Keratinocyte (primary cell): ENCODE measurements around the gene SLC1A2. TPM values are rescaled to one million over a fixed set of nuclear protein-coding genes. Genes with fewer than 3 reads are reported as not detected.

Experiments
- DNase-seq: peaks from one replicate; pipeline ENCODE4 v3.0.0-alpha.2; 2011; ENCODE audit warnings: low read depth, missing footprints, low spot score
- FAIRE-seq: peaks from 2 replicates; lab custom pipeline; 2011; peaks lifted over from hg19 to GRCh38; lab: Jason Lieb, UNC
- H2AFZ ChIP-seq: 2 replicates; pipeline ENCODE4 v1.6.0; 2012; ENCODE audit warnings: low read length, control low read depth, inconsistent platforms; ENCODE audit not compliant: control insufficient read depth
- H3K27ac ChIP-seq: 2 replicates; pipeline ENCODE4 v1.5.1; 2011; ENCODE audit warnings: low read length; ENCODE audit not compliant: control insufficient read depth, insufficient read depth
- H3K27me3 ChIP-seq: 3 replicates; pipeline ENCODE4 v1.6.0; 2011; ENCODE audit warnings: low read length; ENCODE audit not compliant: control insufficient read depth, insufficient read depth; ENCODE audit errors: extremely low read depth
- H3K36me3 ChIP-seq, 2 experiments: 2 replicates in 1 of 2; 3 replicates in 1 of 2; pipeline ENCODE4 v1.5.1; 2011; ENCODE audit warnings: low read length in 2 of 2, mild to moderate bottlenecking in 1 of 2; ENCODE audit not compliant: control insufficient read depth in 2 of 2, insufficient read depth in 2 of 2; ENCODE audit errors: extremely low read depth in 1 of 2
- H3K4me1 ChIP-seq: 3 replicates; pipeline ENCODE4 v1.5.1; 2011; ENCODE audit warnings: low read length; ENCODE audit not compliant: control insufficient read depth, insufficient read depth; ENCODE audit errors: extremely low read depth
- H3K4me2 ChIP-seq: 3 replicates; pipeline ENCODE4 v1.6.0; 2011; ENCODE audit warnings: low read depth, low read length; ENCODE audit not compliant: control insufficient read depth, insufficient read depth; ENCODE audit errors: extremely low read depth
- H3K4me3 ChIP-seq, 3 experiments: fragments of 200-600 bp in 1 of 3; sonication (generic) in 1 of 3; 2 replicates in 2 of 3; 3 replicates in 1 of 3; pipeline ENCODE4 v1.5.1; 2011 to 2016; ENCODE audit warnings: low read length in 3 of 3, mild to moderate bottlenecking in 3 of 3, control low read depth in 2 of 3, inconsistent platforms in 1 of 3, low read depth in 1 of 3, mixed read lengths in 1 of 3, mixed run types in 1 of 3, moderate library complexity in 1 of 3; ENCODE audit not compliant: control insufficient read depth in 2 of 3, insufficient read depth in 2 of 3; ENCODE audit errors: extremely low read depth in 1 of 3
- H3K79me2 ChIP-seq: 2 replicates; pipeline ENCODE4 v1.6.0; 2012; ENCODE audit warnings: low read length; ENCODE audit not compliant: control insufficient read depth, insufficient read depth
- H3K9ac ChIP-seq: 3 replicates; pipeline ENCODE4 v1.6.0; 2011; ENCODE audit warnings: low read length; ENCODE audit not compliant: control insufficient read depth, insufficient read depth; ENCODE audit errors: extremely low read depth
- H3K9me1 ChIP-seq: 3 replicates; pipeline ENCODE4 v1.6.0; 2011; ENCODE audit warnings: low read length; ENCODE audit not compliant: control insufficient read depth, insufficient read depth; ENCODE audit errors: extremely low read depth
- H3K9me3 ChIP-seq: 2 replicates; pipeline ENCODE4 v1.5.1; 2012; ENCODE audit warnings: low read depth, low read length; ENCODE audit not compliant: control insufficient read depth
- H4K20me1 ChIP-seq: 3 replicates; pipeline ENCODE4 v1.6.0; 2011; ENCODE audit warnings: low read length; ENCODE audit not compliant: control insufficient read depth, insufficient read depth; ENCODE audit errors: extremely low read depth
- CTCF ChIP-seq, 3 experiments: IDR thresholded peaks in 1 of 3; conservative IDR thresholded peaks in 1 of 3; optimal IDR thresholded peaks in 1 of 3; 2 replicates in 2 of 3; 3 replicates in 1 of 3; pipeline versions ENCODE3 to v1.5.1; 2011; ENCODE audit warnings: low read length in 3 of 3, mild to moderate bottlenecking in 3 of 3, moderate library complexity in 2 of 3, control low read depth in 1 of 3, inconsistent platforms in 1 of 3; ENCODE audit not compliant: insufficient read depth in 2 of 3; ENCODE audit errors: extremely low read depth in 1 of 3
- EZH2 ChIP-seq: IDR thresholded peaks from one replicate; pipeline ENCODE4 v1.6.1; 2012; ENCODE audit warnings: inconsistent platforms, mild to moderate bottlenecking, low read length, moderate library complexity
- dilution Hi-C: fragments of 300-500 bp; cut with MboI; formaldehyde crosslinking; loops from one replicate; pipeline ENCODE4 v1.7.0; 2020; ENCODE audit warnings: low sequenced_read_pairs; ENCODE audit not compliant: extremely low pct_ligation_motif_present
- polyA plus RNA-seq, 5 experiments: library from polyadenylated mRNA; depleted of rRNA in 3 of 5; stranded (reverse) in 3 of 5; stranded (forward) in 1 of 5; unstranded in 1 of 5; fragments of >200 nt; gene quantifications; 1 replicate in 1 of 5; 2 replicates in 3 of 5; 3 replicates in 1 of 5; pipeline versions ENCODE4 v1.2.1 to v1.2.3, GENCODE V29; 2011 to 2012; ENCODE audit warnings: missing spikeins in 2 of 5, low read depth in 1 of 5, low replicate concordance in 1 of 5

The SLC1A2 gene
- polyA plus RNA-seq, 1 donor (not counting 4 experiments of a cell fraction or from before 2014, with no cell fraction given): under 0.01 TPM

- H4K20me1 ChIP-seq: no peaks in the 10 kb centered on the region
- no peak overlapping the region for H3K27ac ChIP-seq
- peaks cover under 1% of the 10 kb centered on the region for H3K4me1 ChIP-seq
- H3K9me3 ChIP-seq: no peaks in the 10 kb centered on the region
- TF ChIP-seq CTCF (optimal IDR thresholded peaks at IDR 0.05 in 1 of 3, IDR thresholded peaks at IDR 0.05 in 1 of 3, conservative IDR thresholded peaks at IDR 0.05 in 1 of 3; ENCODE audit: extremely low read depth in 1 of 3, insufficient read depth in 2 of 3, low read length in 3 of 3): no peak
- no peak for TF ChIP-seq EZH2
- no peak for FAIRE-seq
- H3K27me3 ChIP-seq: no peaks in the 10 kb centered on the region
- no peak for DNase-seq
- no peaks in the 10 kb centered on the region for H3K36me3 ChIP-seq
- no peaks in the 10 kb centered on the region for H3K9me1 ChIP-seq
- H2AFZ ChIP-seq: no peak overlapping the region
- H3K4me2 ChIP-seq: no peak overlapping the region
- H3K79me2 ChIP-seq: no peaks in the 10 kb centered on the region
- H3K4me3 ChIP-seq: no peak overlapping the region
- no peak overlapping the region for H3K9ac ChIP-seq
- dilution Hi-C loops: no loop called here
These were observed 72.7 kb downstream of the SLC1A2 start for GRCh38 chr11:35346472-35347156.

- no peak overlapping the region for H2AFZ ChIP-seq
- no peak for FAIRE-seq
- dilution Hi-C loops: no loop called here
- no peak for DNase-seq
- H3K9me3 ChIP-seq: no peaks in the 10 kb centered on the region
- H3K79me2 ChIP-seq: no peaks in the 10 kb centered on the region
- no peak overlapping the region for H3K9ac ChIP-seq
- no peak for TF ChIP-seq EZH2
- TF ChIP-seq CTCF (optimal IDR thresholded peaks at IDR 0.05 in 1 of 3, IDR thresholded peaks at IDR 0.05 in 1 of 3, conservative IDR thresholded peaks at IDR 0.05 in 1 of 3; ENCODE audit: extremely low read depth in 1 of 3, insufficient read depth in 2 of 3, low read length in 3 of 3): no peak
- H3K4me2 ChIP-seq: no peak overlapping the region
- no peak overlapping the region for H3K4me3 ChIP-seq
- no peaks in the 10 kb centered on the region for H3K36me3 ChIP-seq
- H3K4me1 ChIP-seq: no peaks in the 10 kb centered on the region
- H4K20me1 ChIP-seq: no peaks in the 10 kb centered on the region
- no peaks in the 10 kb centered on the region for H3K27me3 ChIP-seq
- no peak overlapping the region for H3K27ac ChIP-seq
- no peaks in the 10 kb centered on the region for H3K9me1 ChIP-seq
These were observed 74.4 kb downstream of the SLC1A2 start for GRCh38 chr11:35344681-35345574.
